HepG2 (cell line): Measurements from ENCODE around the gene CCSER1. TPM values are rescaled to one million over a fixed set of nuclear protein-coding genes. Genes with fewer than 3 reads are reported as not detected.
A peak's percentile ranks its signal among the peaks of the same experiment; 100 is the strongest.

Source experiments
- ATAC-seq: fragments of 200-7000 bp; cut with Tn5 transposase; 3 replicates; pipeline ENCODE4 v1.9.1; 2020; ENCODE audit warnings: mild to moderate bottlenecking, moderate library complexity
- BruUV-seq: library from RNA; stranded (reverse); fragments of 400-500 nt; replicated peaks from 2 replicates; lab custom pipeline; 2021; lab: Mats Ljungman, UMichigan
- CTCF ChIA-PET: fragments of 300-600 bp; formaldehyde crosslinking; extraction: SDS; loops from one replicate; lab custom pipeline; 2021; ENCODE audit warnings: low total read pairs, inconsistent platforms, low intra/inter-chr PET ratio; lab: Yijun Ruan, JAX
- POLR2A ChIA-PET: fragments of 350-600 bp; sonication (Branson Sonifier 250); formaldehyde crosslinking; loops from one replicate; lab custom pipeline; 2020; ENCODE audit warnings: antibody characterized with exemption, inconsistent platforms; lab: Yijun Ruan, JAX
- DNase-seq: peaks from one replicate; pipeline ENCODE4 v3.0.0-alpha.2; 2015; ENCODE audit warnings: low spot score
- FAIRE-seq: peaks from 3 replicates; lab custom pipeline; 2011; peaks lifted over from hg19 to GRCh38; lab: Jason Lieb, UNC
- H2AFZ ChIP-seq: one replicate; pipeline ENCODE4 v1.6.1; 2011; ENCODE audit warnings: low read length, inconsistent platforms
- H3K27ac ChIP-seq: fragments of 300-600 bp; 3 replicates; pipeline ENCODE4 v1.8.0; 2011; ENCODE audit warnings: mixed run types, mild to moderate bottlenecking, mixed read lengths, low read length, inconsistent platforms; ENCODE audit not compliant: insufficient read depth; ENCODE audit errors: extremely low read length
- H3K27me3 ChIP-seq, 2 experiments: fragments of 200-600 bp in 1 of 2; 2 replicates in 1 of 2; 3 replicates in 1 of 2; pipeline versions ENCODE4 v1.6.0 to v1.8.0; 2011; ENCODE audit warnings: low read length in 2 of 2, mild to moderate bottlenecking in 2 of 2, moderate library complexity in 2 of 2, inconsistent platforms in 1 of 2; ENCODE audit not compliant: insufficient read depth in 2 of 2, control insufficient read depth in 1 of 2
- H3K36me3 ChIP-seq, 2 experiments: fragments of 200-600 bp in 1 of 2; replicated peaks in 1 of 2; 2 replicates in 1 of 2; 3 replicates in 1 of 2; pipeline versions ENCODE4 v1.5.1 to v1.8.0; 2011; ENCODE audit warnings: low read length in 2 of 2, inconsistent platforms in 1 of 2; ENCODE audit not compliant: insufficient read depth in 2 of 2, control insufficient read depth in 1 of 2
- H3K4me1 ChIP-seq: 2 replicates; pipeline ENCODE4 v1.5.1; 2012; ENCODE audit warnings: low read length, inconsistent platforms; ENCODE audit not compliant: insufficient read depth
- H3K4me2 ChIP-seq: 2 replicates; pipeline ENCODE4 v1.6.0; 2011; ENCODE audit warnings: low read depth, low read length, inconsistent platforms
- H3K4me3 ChIP-seq, 3 experiments: fragments of 200-600 bp in 1 of 3; sonication (generic), shearing (Covaris generic) in 1 of 3; replicated peaks in 1 of 3; 2 replicates each; pipeline ENCODE4 v1.5.1; 2011 to 2016; ENCODE audit warnings: low read length in 3 of 3, inconsistent platforms in 2 of 3, low read depth in 2 of 3, mild to moderate bottlenecking in 2 of 3, control low read depth in 1 of 3, mixed read lengths in 1 of 3; ENCODE audit not compliant: insufficient read depth in 1 of 3
- H3K79me2 ChIP-seq: one replicate; pipeline ENCODE4 v1.6.1; 2011; ENCODE audit warnings: low read length, inconsistent platforms; ENCODE audit not compliant: insufficient read depth
- H3K9ac ChIP-seq: 2 replicates; pipeline ENCODE4 v1.6.0; 2011; ENCODE audit warnings: mild to moderate bottlenecking, low read depth, low read length, inconsistent platforms; ENCODE audit not compliant: insufficient read depth
- H3K9me3 ChIP-seq: 2 replicates; pipeline ENCODE4 v1.5.1; 2012; ENCODE audit warnings: mild to moderate bottlenecking, low read length
- H4K20me1 ChIP-seq: 2 replicates; pipeline ENCODE4 v1.6.0; 2011; ENCODE audit warnings: inconsistent platforms, mild to moderate bottlenecking, low read length, moderate library complexity; ENCODE audit not compliant: insufficient read depth
- CBFB ChIP-seq: sonication (generic); formaldehyde crosslinking; IDR thresholded peaks from 2 replicates; pipeline ENCODE4 v1.4.0; 2020; ENCODE audit warnings: missing genetic modification reagents
- CEBPB ChIP-seq: IDR thresholded peaks from 2 replicates; pipeline ENCODE4 v1.6.1; 2011; ENCODE audit warnings: low read depth, low read length, improper control_type of control experiment, borderline replicate concordance
- FOSL2 ChIP-seq: sonication (generic); formaldehyde crosslinking; IDR thresholded peaks from 2 replicates; pipeline ENCODE4 v1.4.0; 2020; ENCODE audit warnings: missing genetic modification reagents
- SCMH1 ChIP-seq: sonication (generic); formaldehyde crosslinking; IDR thresholded peaks from 2 replicates; pipeline ENCODE4 v1.9.0; 2021; ENCODE audit warnings: missing genetic modification reagents, mild to moderate bottlenecking, borderline replicate concordance
- WGBS: methylation state at CpG from one replicate; pipeline ENCODE4 v1.1.6; 2017; ENCODE audit warnings: low lambda C conversion rate; 5-methylcytosine and 5-hydroxymethylcytosine counted together
- in situ Hi-C: cut with HindIII; loops from 2 replicates; pipeline ENCODE4 v1.10.0; 2017; ENCODE audit warnings: low pct_unique_long_range_greater_than_20kb; ENCODE audit not compliant: extremely low pct_ligation_motif_present
- intact Hi-C: fragments of 100-400 bp; cut with micrococcal nuclease; formaldehyde crosslinking; loops from one replicate; pipeline ENCODE4 v1.10.0; 2022; ENCODE audit not compliant: unreplicated experiment
- polyA plus RNA-seq, 8 experiments: library from polyadenylated mRNA; depleted of rRNA in 3 of 8; stranded (reverse) in 7 of 8; unstranded in 1 of 8; fragments of >200 nt; fragmentation: Illumina TruSeq in 4 of 8; extraction: Trizol in 4 of 8; gene quantifications; 2 replicates each; pipeline versions ENCODE4 v1.2.1 to v1.2.3, GENCODE V29; 2011 to 2016; ENCODE audit warnings: low read depth in 4 of 8, missing spikeins in 1 of 8, mixed read lengths in 1 of 8; ENCODE audit not compliant: insufficient read depth in 1 of 8
- total RNA-seq, 5 experiments: library from RNA; depleted of rRNA; stranded (reverse); fragments of >200 nt; fragmentation: Illumina TruSeq; extraction: Trizol; gene quantifications; 2 replicates each; pipeline ENCODE4 v1.2.3, GENCODE V29; 2016; ENCODE audit warnings: low read depth in 1 of 5
- TF ChIP-seq, protein P1 (sequence below): sonication (generic); formaldehyde crosslinking; IDR thresholded peaks from 2 replicates; pipeline ENCODE4 v1.4.0; 2020; ENCODE audit warnings: missing genetic modification reagents

The CCSER1 gene
- total and polyA plus RNA-seq, 2 of the 13 experiments (the other 11 are each of a cell fraction or from before 2014, with no cell fraction given) = not detected

DNA sequence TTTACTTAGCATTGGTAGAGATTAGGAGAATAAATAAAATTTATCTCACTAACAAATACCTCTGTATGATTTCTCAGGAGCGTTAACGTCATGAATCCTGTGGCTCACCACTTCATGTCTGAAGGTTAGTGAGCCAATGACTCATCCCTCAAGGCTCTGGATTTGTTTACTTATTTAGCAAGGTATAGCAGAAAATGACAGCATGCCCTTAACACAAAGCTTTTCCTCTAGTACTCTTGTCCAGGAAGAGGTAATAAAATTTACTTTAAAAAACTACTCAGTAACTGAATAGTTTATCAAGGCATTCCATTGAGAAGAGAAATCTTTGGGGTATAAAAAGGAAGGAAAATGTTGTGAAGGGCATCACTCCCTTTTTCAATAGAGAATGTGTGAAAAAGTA lies 823.8 kb downstream of the CCSER1 start:
- no peaks in the 10 kb centered on the region for H3K9me3 ChIP-seq
- no peaks in the 10 kb centered on the region for H4K20me1 ChIP-seq
- no peaks in the 10 kb centered on the region for H3K4me1 ChIP-seq
- no peaks in the 10 kb centered on the region for H3K36me3 ChIP-seq
- no peak overlapping the region for H3K4me3 ChIP-seq
- no peaks in the 10 kb centered on the region for H3K27me3 ChIP-seq
- no peaks in the 10 kb centered on the region for H3K79me2 ChIP-seq
- ATAC-seq (peak; percentile 67), FAIRE-seq (no peak), DNase-seq (peak; percentile 36)
- no TSS peak for BruUV-seq
- CTCF ChIA-PET = no interaction called here
- no peak overlapping the region for H3K4me2 ChIP-seq
- H2AFZ ChIP-seq = no peak overlapping the region
- no peak overlapping the region for H3K9ac ChIP-seq
- WGBS = 0% methylated on average over 2 of the region's 2 CpGs
- POLR2A ChIA-PET = no interaction called here
- intact Hi-C loops (no loop called here), in situ Hi-C loops (no loop called here)
- H3K27ac ChIP-seq = no peak overlapping the region
- TF ChIP-seq FOSL2 = peak; percentile 85
- TF ChIP-seq CEBPB = 0 out of 2 replicates have a peak, but pooled peaks have one; percentile 5
- TF ChIP-seq, protein P1, sequence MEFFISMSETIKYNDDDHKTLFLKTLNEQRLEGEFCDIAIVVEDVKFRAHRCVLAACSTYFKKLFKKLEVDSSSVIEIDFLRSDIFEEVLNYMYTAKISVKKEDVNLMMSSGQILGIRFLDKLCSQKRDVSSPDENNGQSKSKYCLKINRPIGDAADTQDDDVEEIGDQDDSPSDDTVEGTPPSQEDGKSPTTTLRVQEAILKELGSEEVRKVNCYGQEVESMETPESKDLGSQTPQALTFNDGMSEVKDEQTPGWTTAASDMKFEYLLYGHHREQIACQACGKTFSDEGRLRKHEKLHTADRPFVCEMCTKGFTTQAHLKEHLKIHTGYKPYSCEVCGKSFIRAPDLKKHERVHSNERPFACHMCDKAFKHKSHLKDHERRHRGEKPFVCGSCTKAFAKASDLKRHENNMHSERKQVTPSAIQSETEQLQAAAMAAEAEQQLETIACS (CRISPR knock-in tag) = no peak
- TF ChIP-seq, all 625 proteins: peak for 2

DNA sequence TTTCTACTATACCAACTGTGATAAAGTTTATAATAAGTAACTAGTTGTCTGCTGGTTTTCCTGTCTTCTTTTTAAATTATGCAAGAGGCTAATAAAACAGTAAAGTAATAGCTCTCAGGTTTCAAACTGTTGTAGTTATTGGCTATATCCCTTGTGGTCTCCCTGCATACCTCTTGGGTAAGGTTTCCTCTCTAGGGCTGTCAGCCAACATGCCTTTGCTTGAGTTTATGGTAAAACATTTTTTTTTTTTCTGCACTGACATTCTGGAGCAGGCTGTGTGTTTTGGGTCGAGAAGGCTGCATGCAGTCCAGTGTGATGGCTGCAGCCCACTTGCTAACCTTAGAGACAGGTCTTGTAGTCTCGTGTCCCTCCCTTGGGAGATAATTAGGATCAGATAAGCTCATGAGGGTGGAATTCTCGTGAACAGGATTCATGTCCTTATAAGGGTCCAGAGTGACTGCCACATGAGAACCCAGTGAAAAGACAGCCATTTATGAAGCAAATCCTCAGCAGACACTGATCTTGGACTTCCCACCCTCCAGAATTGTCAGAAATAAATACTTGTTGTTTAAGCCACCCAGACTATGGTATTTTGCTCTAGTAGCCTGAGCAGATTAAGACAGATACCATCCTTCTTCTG lies 831.2 kb downstream of the CCSER1 start:
- POLR2A ChIA-PET = no interaction called here
- no peak overlapping the region for H3K4me2 ChIP-seq
- 0% methylated on average over 3 of the region's 3 CpGs for WGBS

More for the DNA sequence above, 831.2 kb downstream of the CCSER1 start:
- H3K4me3 ChIP-seq = no peak overlapping the region
- peaks cover 10% of the 10 kb centered on the region; the same call in 1 of the 2 replicates for H3K4me1 ChIP-seq
- no peak overlapping the region for H3K27ac ChIP-seq
- TF ChIP-seq SCMH1 (CRISPR knock-in tag) (no peak), CBFB (CRISPR knock-in tag) (no peak)
- no peaks in the 10 kb centered on the region for H3K79me2 ChIP-seq
- H3K27me3 ChIP-seq = no peaks in the 10 kb centered on the region
- ATAC-seq (no peak), FAIRE-seq (no peak), DNase-seq (no peak)
- in situ Hi-C loops (no loop called here), intact Hi-C loops (no loop called here)
- no TSS peak for BruUV-seq
- no peaks in the 10 kb centered on the region for H3K36me3 ChIP-seq
- H3K9ac ChIP-seq = no peak overlapping the region
- no peaks in the 10 kb centered on the region for H3K9me3 ChIP-seq
- CTCF ChIA-PET = no interaction called here
- no peak overlapping the region for H2AFZ ChIP-seq
- no peaks in the 10 kb centered on the region for H4K20me1 ChIP-seq
